ENCODE data around the gene DNAJC17. TPM values are rescaled to one million over a fixed set of nuclear protein-coding genes. Genes with fewer than 3 reads are reported as not detected.

The DNAJC17 gene
- polyA plus RNA-seq, 2 of the 4 experiments (the other 2 are of a cell fraction): 22.3 to 24.4 TPM

GRCh38 chr15:40721701-40722100 lies 85.6 kb downstream of the DNAJC17 start:
- TF ChIP-seq MAX (IDR thresholded peaks at IDR 0.05): no peak
- no peak for TF ChIP-seq RAD21 (conservative IDR thresholded peaks at IDR 0.05 in 1 of 2, IDR thresholded peaks at IDR 0.05 in 1 of 2)
- TF ChIP-seq NFE2L2 (conservative IDR thresholded peaks at IDR 0.05; ENCODE audit: low read length): no peak
- no peak for TF ChIP-seq CEBPB (IDR thresholded peaks at IDR 0.05)
- no peak for TF ChIP-seq HOXB13 (CRISPR knock-in tag; IDR thresholded peaks at IDR 0.05; ENCODE audit: low read depth)
- no peak for TF ChIP-seq USF2 (IDR thresholded peaks at IDR 0.05)
- Histone ChIP-seq H3K4me1 (no peaks in the 10 kb centered on the region), H3K9me3 (no peaks in the 10 kb centered on the region), H3K4me2 (no peak overlapping the region), H3K27ac (no peak overlapping the region), H3K4me3 (no peak overlapping the region)
- no peak for DNase-seq (ENCODE audit: low read depth in 1 of 2, low spot score in 1 of 2)
- WGBS (ENCODE audit: missing lambda C conversion rate): 83% methylated on average over 1 of the region's 1 CpG
- ChIA-PET CTCF (interaction anchor here (0.6 kb wide), 1 partner anchor 76 kb away, joined by 3 read pairs; no protein-coding TSS in a partner anchor), POLR2A (no interaction called here)
- ATAC-seq: no peak
- no peak for FAIRE-seq

- no peaks in the 10 kb centered on the region for H3K4me1 ChIP-seq
- H3K4me3 ChIP-seq: no peak overlapping the region
- H3K9me3 ChIP-seq: no peaks in the 10 kb centered on the region
- ATAC-seq: no peak
- H3K27ac ChIP-seq: no peak overlapping the region
- no peak overlapping the region for H3K4me2 ChIP-seq
- TF ChIP-seq BCL3 (IDR thresholded peaks at IDR 0.05) (no peak), POLR2A (IDR thresholded peaks at IDR 0.05; ENCODE audit: low read length) (no peak), EHMT2 (IDR thresholded peaks at IDR 0.05; ENCODE audit: low read depth) (no peak), ZNF302 (CRISPR knock-in tag; IDR thresholded peaks at IDR 0.05) (no peak), EHF (CRISPR knock-in tag; IDR thresholded peaks at IDR 0.05) (no peak), HOXA7 (CRISPR knock-in tag; IDR thresholded peaks at IDR 0.05) (no peak), GATA3 (IDR thresholded peaks at IDR 0.05; ENCODE audit: borderline replicate concordance) (no peak), BHLHE40 (IDR thresholded peaks at IDR 0.05; ENCODE audit: low read depth, low read length) (no peak), HEYL (CRISPR knock-in tag; IDR thresholded peaks at IDR 0.05) (no peak), CHD4 (IDR thresholded peaks at IDR 0.05; ENCODE audit: borderline replicate concordance) (no peak)
- TF ChIP-seq, protein P1, sequence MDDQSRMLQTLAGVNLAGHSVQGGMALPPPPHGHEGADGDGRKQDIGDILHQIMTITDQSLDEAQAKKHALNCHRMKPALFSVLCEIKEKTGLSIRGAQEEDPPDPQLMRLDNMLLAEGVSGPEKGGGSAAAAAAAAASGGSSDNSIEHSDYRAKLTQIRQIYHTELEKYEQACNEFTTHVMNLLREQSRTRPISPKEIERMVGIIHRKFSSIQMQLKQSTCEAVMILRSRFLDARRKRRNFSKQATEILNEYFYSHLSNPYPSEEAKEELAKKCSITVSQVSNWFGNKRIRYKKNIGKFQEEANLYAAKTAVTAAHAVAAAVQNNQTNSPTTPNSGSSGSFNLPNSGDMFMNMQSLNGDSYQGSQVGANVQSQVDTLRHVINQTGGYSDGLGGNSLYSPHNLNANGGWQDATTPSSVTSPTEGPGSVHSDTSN (IDR thresholded peaks at IDR 0.05): no peak
- TF ChIP-seq, protein P2, sequence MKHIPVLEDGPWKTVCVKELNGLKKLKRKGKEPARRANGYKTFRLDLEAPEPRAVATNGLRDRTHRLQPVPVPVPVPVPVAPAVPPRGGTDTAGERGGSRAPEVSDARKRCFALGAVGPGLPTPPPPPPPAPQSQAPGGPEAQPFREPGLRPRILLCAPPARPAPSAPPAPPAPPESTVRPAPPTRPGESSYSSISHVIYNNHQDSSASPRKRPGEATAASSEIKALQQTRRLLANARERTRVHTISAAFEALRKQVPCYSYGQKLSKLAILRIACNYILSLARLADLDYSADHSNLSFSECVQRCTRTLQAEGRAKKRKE (CRISPR knock-in tag; IDR thresholded peaks at IDR 0.05; ENCODE audit: low read depth): no peak
- TF ChIP-seq, protein P3, sequence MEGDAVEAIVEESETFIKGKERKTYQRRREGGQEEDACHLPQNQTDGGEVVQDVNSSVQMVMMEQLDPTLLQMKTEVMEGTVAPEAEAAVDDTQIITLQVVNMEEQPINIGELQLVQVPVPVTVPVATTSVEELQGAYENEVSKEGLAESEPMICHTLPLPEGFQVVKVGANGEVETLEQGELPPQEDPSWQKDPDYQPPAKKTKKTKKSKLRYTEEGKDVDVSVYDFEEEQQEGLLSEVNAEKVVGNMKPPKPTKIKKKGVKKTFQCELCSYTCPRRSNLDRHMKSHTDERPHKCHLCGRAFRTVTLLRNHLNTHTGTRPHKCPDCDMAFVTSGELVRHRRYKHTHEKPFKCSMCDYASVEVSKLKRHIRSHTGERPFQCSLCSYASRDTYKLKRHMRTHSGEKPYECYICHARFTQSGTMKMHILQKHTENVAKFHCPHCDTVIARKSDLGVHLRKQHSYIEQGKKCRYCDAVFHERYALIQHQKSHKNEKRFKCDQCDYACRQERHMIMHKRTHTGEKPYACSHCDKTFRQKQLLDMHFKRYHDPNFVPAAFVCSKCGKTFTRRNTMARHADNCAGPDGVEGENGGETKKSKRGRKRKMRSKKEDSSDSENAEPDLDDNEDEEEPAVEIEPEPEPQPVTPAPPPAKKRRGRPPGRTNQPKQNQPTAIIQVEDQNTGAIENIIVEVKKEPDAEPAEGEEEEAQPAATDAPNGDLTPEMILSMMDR (IDR thresholded peaks at IDR 0.05): no peak
- WGBS (ENCODE audit: missing lambda C conversion rate): 90% methylated on average over 6 of the region's 6 CpGs
- FAIRE-seq: no peak
- ChIA-PET POLR2A (no interaction called here), CTCF (interaction anchor here (0.6 to 1.4 kb wide), 2 partner anchors 8 to 9 kb away, joined by 4 to 8 read pairs; no protein-coding TSS in a partner anchor)
- DNase-seq (ENCODE audit: low read depth in 1 of 2, low spot score in 1 of 2): no peak
Measured at GRCh38 chr15:40716165-40716564, 91.1 kb downstream of the DNAJC17 start.

Small RNA genes lying within 50 kb of the gene (small RNA-seq; reads per million reads assigned to genes)
- gene SUMO2P15: 0 reads per million in 6 experiments

Other genes starting within 250 kb of the DNAJC17 start
- gene CCDC32, start 242.4 kb downstream of the DNAJC17 start, polyA plus RNA-seq (2011; rRNA removed): 9.7 and 13.1 TPM in 2 replicates
- gene CCDC32, start 242.4 kb downstream of the DNAJC17 start, polyA plus RNA-seq (2017; fragmentation: RNase III; extraction: RNeasy Plus Mini Kit Qiagen cat#74134 plus additional on column Dnase treatment): 20.6 to 27.0 TPM (median 25.0 TPM) in 3 replicates
- gene RPUSD2, start 238.2 kb downstream of the DNAJC17 start, polyA plus RNA-seq (2011; rRNA removed): 6.7 and 7.3 TPM in 2 replicates
- gene RPUSD2, start 238.2 kb downstream of the DNAJC17 start, polyA plus RNA-seq (2017; fragmentation: RNase III; extraction: RNeasy Plus Mini Kit Qiagen cat#74134 plus additional on column Dnase treatment): 9.6 to 10.3 TPM (median 9.9 TPM) in 3 replicates
- 10.5 and 13.2 TPM in 2 replicates for gene KNL1, start 213.2 kb downstream of the DNAJC17 start, polyA plus RNA-seq (2011; rRNA removed)
- gene KNL1, start 213.2 kb downstream of the DNAJC17 start, polyA plus RNA-seq (2017; fragmentation: RNase III; extraction: RNeasy Plus Mini Kit Qiagen cat#74134 plus additional on column Dnase treatment): 6.3 to 7.6 TPM (median 7.5 TPM) in 3 replicates
- 11.5 and 12.9 TPM in 2 replicates for gene RAD51, start 112.3 kb downstream of the DNAJC17 start, polyA plus RNA-seq (2011; rRNA removed)
- gene RAD51, start 112.3 kb downstream of the DNAJC17 start, polyA plus RNA-seq (2017; fragmentation: RNase III; extraction: RNeasy Plus Mini Kit Qiagen cat#74134 plus additional on column Dnase treatment): 14.4 to 17.2 TPM (median 16.5 TPM) in 3 replicates
- gene RMDN3, start 52.2 kb downstream of the DNAJC17 start, polyA plus RNA-seq (2011; rRNA removed): 13.4 and 15.4 TPM in 2 replicates
- gene RMDN3, start 52.2 kb downstream of the DNAJC17 start, polyA plus RNA-seq (2017; fragmentation: RNase III; extraction: RNeasy Plus Mini Kit Qiagen cat#74134 plus additional on column Dnase treatment): 16.9 to 17.9 TPM (median 17.2 TPM) in 3 replicates
- gene GCHFR, start 43.4 kb downstream of the DNAJC17 start, polyA plus RNA-seq (2011; rRNA removed): 6.9 and 7.7 TPM in 2 replicates
- gene GCHFR, start 43.4 kb downstream of the DNAJC17 start, polyA plus RNA-seq (2017; fragmentation: RNase III; extraction: RNeasy Plus Mini Kit Qiagen cat#74134 plus additional on column Dnase treatment): 6.9 to 9.7 TPM (median 7.7 TPM) in 3 replicates
- 0.10 and 0.11 TPM in 2 replicates for gene C15orf62, start 37.5 kb downstream of the DNAJC17 start, polyA plus RNA-seq (2011; rRNA removed)
- 0.05 to 0.13 TPM (median 0.09 TPM) in 3 replicates for gene C15orf62, start 37.5 kb downstream of the DNAJC17 start, polyA plus RNA-seq (2017; fragmentation: RNase III; extraction: RNeasy Plus Mini Kit Qiagen cat#74134 plus additional on column Dnase treatment)
- 15.6 and 20.5 TPM in 2 replicates for gene ZFYVE19, start 384 bp downstream of the DNAJC17 start, polyA plus RNA-seq (2011; rRNA removed)
- gene ZFYVE19, start 384 bp downstream of the DNAJC17 start, polyA plus RNA-seq (2017; fragmentation: RNase III; extraction: RNeasy Plus Mini Kit Qiagen cat#74134 plus additional on column Dnase treatment): 21.1 to 25.6 TPM (median 23.7 TPM) in 3 replicates
- gene PPP1R14D, start 21.2 kb upstream of the DNAJC17 start, polyA plus RNA-seq (2011; rRNA removed): 0.86 and 1.1 TPM in 2 replicates
- gene PPP1R14D, start 21.2 kb upstream of the DNAJC17 start, polyA plus RNA-seq (2017; fragmentation: RNase III; extraction: RNeasy Plus Mini Kit Qiagen cat#74134 plus additional on column Dnase treatment): 0.21 to 0.46 TPM (median 0.45 TPM) in 3 replicates
- gene SPINT1, start 36.6 kb upstream of the DNAJC17 start, polyA plus RNA-seq (2011; rRNA removed): 0.79 and 0.99 TPM in 2 replicates
- 0.28 to 0.80 TPM (median 0.54 TPM) in 3 replicates for gene SPINT1, start 36.6 kb upstream of the DNAJC17 start, polyA plus RNA-seq (2017; fragmentation: RNase III; extraction: RNeasy Plus Mini Kit Qiagen cat#74134 plus additional on column Dnase treatment)
- gene RHOV, start 66.8 kb upstream of the DNAJC17 start, polyA plus RNA-seq (2011; rRNA removed): 13.0 and 13.9 TPM in 2 replicates
- gene RHOV, start 66.8 kb upstream of the DNAJC17 start, polyA plus RNA-seq (2017; fragmentation: RNase III; extraction: RNeasy Plus Mini Kit Qiagen cat#74134 plus additional on column Dnase treatment): 4.9 to 7.6 TPM (median 6.9 TPM) in 3 replicates
- 9.0 and 10.7 TPM in 2 replicates for gene VPS18, start 87.0 kb upstream of the DNAJC17 start, polyA plus RNA-seq (2011; rRNA removed)
- 12.4 to 15.2 TPM (median 14.6 TPM) in 3 replicates for gene VPS18, start 87.0 kb upstream of the DNAJC17 start, polyA plus RNA-seq (2017; fragmentation: RNase III; extraction: RNeasy Plus Mini Kit Qiagen cat#74134 plus additional on column Dnase treatment)
- gene DLL4, start 121.9 kb upstream of the DNAJC17 start, polyA plus RNA-seq (2011; rRNA removed): 0.09 and 0.16 TPM in 2 replicates
- 0.09 to 0.28 TPM (median 0.13 TPM) in 3 replicates for gene DLL4, start 121.9 kb upstream of the DNAJC17 start, polyA plus RNA-seq (2017; fragmentation: RNase III; extraction: RNeasy Plus Mini Kit Qiagen cat#74134 plus additional on column Dnase treatment)
- 22.2 and 25.3 TPM in 2 replicates for gene CHAC1, start 146.0 kb upstream of the DNAJC17 start, polyA plus RNA-seq (2011; rRNA removed)
- 3.8 to 4.9 TPM (median 4.5 TPM) in 3 replicates for gene CHAC1, start 146.0 kb upstream of the DNAJC17 start, polyA plus RNA-seq (2017; fragmentation: RNase III; extraction: RNeasy Plus Mini Kit Qiagen cat#74134 plus additional on column Dnase treatment)

All from A549 (cell line).